CD4-positive, alpha-beta T cell treated with Interleukin-10 for 1 hour (primary cell): ENCODE measurements around the gene ARID3B.
A peak's percentile ranks its signal among the peaks of the same experiment; 100 is the strongest.

ENCODE experiments used
- DNase-seq: peaks from one replicate; pipeline ENCODE4 v3.0.0-alpha.2; 2020

ARID3B gene

DNA sequence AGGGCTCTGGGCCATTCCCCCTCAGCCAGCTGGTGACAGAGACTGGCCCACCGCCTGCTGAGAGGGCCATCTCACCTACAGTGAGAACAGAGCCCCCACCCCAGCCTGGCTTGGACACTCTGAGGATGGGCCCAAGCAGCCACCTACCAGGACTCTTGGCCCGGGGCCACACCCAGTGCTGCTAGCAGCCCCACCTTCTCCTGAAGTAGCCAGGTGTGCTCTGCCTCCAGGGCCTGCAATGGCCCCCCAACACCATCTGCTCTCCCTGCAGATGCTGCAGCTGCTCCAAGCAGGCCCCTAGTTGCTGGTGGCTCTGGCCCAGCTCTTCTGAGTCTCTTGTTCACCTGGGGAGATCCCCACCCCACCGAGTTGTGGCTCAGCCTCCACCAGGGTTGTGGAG, 67.8 kb downstream of the ARID3B start:
- no peak for DNase-seq

DNA sequence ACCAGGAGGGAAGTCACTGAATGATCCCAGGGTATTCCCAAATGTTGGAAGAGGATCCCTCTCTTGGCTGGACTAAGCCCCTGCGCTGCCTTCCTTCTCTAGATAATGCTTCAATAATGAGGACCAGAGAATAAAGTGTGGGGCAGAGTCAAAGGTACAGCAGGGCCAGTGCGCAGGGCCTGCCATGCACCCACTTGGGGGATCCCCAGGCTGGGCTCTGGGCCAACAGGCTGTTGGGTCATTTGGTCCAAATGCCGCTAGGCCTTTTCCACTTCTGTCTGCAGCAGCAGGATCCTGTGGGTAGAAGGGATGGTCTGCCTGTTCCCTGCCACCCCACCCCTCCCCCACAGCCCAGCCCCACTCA, 68.9 kb downstream of the ARID3B start:
- no peak for DNase-seq

DNA sequence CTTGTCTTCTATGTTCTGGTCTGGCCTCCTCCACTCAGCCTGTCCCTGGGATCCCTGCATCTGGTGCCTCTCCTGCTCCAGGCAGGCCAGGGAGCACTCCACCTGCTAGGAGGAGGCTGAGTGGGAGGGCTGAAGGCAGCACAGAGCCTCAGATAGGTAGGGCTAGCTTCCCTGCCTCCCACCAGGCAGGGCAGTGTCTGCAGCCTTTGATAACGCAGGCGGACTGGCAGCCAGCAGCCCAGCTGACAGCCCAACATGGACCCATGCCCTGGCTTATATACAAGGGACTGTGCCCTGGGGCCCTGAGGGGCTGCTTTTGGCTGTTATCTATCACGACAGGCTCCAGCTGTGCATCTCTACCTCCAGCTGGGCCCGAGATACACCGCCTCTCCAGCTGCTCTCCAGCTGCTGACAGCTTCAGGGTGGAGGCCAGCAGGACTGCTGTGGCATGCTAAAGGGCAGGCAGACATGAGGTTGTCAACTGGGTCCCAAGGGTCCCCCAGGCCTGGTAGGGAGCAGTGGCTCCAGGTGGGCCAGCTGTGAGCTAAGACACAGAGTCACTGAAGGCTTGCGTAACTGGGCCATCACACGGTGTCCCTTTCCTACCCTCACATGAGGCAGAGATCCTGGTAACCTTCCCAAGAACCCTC, 69.4 kb downstream of the ARID3B start:
- DNase-seq = no peak

DNA sequence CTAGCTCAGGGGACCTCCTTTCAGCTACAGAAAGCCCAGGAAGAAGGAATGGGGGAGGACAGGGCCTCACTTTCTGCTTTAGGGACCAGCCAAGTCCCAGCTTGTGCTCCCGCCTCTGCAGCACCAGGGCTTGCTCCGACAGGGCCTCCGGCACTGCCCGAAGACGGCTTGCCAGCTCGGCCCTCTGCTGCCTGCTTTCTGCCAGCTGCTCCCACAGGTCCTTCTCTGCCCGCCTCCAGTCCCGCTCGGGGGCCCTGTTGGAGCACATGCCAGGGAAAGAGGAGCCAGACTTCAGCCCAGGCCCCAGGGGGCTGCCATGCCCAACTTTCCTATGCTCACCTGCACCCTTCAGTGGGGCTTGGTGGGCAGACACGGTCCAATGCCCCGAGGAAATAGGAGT, 70.3 kb downstream of the ARID3B start:
- DNase-seq = no peak

DNA sequence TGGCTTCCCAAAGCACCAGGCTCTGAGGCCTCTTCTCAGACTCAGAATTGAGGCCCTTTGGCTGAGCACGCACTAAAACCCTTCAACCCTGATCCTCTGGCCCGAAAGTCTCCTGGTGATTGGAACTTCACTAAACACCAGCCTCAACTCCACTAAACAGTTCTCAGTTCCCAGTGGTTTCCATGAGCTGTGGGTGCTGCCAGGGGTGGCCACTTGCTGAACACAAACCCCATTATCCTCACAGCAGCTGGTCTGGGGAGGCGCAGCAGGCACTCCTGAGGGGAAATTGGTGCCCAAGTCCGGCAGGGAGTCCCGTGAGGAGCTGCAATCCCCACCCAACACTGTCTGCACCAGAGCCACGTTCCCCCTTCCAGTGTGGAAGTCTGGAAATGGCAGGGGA, 70.8 kb downstream of the ARID3B start:
- DNase-seq = no peak

DNA sequence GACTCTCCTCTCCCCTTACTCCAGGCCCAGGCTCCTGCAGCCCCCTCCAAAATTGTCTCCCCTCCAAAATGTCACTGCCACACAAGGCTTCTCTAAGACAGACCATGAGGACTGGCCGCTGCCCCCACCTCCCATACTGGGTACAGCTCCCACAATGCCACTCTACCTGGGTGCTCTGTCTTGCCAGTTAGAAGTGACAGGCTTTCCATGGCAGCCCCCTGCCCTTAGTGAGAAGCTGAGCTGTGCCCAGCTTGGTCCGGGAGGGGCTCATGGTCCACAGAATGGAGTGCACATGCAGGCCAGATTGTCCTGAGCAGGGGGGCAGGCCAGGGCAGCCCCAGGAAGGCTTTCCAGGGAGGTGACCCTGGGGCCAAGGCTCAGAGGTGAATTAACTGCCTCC, 71.7 kb downstream of the ARID3B start:
- no peak for DNase-seq

DNA sequence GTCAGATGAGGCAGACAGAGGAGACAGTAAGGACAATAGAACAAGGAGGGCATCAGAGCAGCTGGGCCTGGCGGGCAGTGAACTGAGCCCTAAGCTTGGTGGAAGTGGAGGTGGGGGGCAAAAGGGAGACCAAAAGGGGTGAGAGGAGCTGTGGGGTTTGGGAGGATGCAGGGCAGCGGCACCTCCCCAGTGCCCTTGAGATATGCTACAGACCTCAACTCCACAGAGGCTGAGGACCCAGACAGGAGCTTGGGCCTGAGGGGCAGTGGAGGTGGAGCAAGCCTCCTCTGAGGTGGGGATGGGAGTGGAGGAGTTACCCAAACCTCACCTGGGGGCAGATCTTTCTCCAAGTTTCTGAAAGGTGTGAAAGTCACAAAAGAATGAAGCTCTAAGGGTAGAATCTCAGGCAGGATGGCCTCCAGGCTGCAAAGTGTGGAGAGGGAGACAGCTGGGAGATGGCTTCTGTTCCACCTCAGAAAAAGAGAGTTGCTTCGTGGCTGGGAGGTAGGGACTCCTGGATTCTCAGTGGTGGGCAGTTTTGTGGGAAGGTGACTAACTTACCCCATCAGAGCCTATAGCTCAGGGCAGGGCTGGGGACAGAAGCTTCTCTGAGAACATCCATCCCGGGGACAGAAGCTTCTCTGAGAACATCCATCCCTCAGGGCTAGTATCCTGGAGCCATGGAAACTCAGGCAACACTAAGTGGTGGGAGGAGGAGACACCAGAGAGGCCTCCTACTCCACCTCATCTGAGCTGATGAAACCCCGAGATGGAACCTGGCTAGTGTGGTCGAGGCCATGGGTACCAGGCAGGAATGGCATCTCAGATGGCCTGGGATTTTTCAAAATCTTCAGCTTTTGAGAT, 72.3 kb downstream of the ARID3B start:
- no peak for DNase-seq

DNA sequence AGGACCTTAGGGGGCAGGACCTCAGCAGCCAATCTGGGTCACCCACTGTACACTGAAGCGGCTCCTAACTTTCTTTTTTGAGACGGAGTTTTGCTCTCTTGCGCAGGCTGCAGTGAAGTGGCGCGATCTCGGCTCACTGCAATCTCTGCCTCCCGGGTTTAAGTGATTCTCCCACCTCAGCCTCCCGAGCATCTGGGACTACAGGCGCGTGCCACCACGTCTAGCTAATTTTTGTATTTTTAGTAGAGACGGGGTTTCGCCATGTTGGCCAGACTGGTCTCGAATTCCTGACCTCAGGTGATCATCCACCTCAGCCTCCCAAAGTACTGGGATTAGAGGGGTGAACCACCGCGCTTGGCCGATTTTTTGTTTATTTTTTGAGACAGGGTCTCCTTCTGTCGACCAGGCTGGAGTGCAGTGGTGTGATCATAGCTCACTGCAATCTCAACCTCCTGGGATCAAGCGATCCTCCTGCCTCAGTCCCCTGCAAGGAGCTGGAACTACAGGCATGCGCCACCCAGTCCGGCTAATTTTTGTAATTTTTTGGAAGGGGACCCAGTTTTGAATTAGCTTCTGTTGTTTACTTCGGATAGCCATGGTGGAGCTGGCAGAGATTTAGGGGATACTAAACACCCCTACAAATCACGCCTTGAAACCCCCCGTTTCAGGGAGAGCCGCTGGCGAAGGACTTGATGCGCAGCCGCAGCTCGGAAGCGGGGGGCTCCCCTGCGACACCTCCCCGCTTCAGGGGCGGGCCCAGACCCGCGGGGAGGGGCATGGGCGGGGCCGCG, 73.1 kb downstream of the ARID3B start:
- no peak for DNase-seq

DNA sequence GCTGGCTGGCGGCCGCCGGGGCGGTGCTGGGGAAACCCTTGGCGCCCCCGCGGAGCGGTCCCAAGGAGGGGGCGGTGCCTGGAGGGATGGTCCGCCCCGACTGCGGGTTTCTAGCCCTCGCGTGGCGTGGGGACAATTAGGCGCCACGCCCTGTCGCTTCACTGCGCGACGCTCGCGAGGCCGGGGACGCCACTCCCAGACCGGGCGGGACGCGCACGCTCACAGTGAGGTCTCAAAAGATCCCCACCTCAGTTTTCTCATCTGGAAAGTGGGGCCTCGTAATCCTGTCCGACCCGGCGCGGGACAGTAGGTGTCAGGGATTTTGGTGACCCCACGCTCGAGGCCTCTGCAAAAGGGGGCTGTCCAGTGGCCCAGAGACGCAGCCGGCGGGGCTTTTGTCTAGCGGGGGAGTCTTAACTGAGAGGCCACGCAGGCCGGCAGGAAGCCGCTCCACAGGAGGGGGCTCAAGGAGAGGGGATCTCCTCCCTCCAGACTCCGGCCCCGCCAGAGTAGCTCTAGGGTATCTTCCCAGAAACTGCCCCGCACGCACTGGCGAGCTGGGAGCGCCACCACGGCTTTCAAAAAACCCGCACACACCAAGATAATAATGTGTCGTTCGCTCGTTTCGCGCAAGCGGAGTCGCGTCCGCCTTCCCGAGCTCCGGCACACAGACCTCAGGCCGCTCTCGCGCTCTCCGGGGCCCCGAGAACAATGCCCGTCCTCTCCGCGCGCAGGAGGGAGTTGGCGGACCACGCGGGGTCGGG, 73.9 kb downstream of the ARID3B start:
- peak; percentile 96 for DNase-seq

DNA sequence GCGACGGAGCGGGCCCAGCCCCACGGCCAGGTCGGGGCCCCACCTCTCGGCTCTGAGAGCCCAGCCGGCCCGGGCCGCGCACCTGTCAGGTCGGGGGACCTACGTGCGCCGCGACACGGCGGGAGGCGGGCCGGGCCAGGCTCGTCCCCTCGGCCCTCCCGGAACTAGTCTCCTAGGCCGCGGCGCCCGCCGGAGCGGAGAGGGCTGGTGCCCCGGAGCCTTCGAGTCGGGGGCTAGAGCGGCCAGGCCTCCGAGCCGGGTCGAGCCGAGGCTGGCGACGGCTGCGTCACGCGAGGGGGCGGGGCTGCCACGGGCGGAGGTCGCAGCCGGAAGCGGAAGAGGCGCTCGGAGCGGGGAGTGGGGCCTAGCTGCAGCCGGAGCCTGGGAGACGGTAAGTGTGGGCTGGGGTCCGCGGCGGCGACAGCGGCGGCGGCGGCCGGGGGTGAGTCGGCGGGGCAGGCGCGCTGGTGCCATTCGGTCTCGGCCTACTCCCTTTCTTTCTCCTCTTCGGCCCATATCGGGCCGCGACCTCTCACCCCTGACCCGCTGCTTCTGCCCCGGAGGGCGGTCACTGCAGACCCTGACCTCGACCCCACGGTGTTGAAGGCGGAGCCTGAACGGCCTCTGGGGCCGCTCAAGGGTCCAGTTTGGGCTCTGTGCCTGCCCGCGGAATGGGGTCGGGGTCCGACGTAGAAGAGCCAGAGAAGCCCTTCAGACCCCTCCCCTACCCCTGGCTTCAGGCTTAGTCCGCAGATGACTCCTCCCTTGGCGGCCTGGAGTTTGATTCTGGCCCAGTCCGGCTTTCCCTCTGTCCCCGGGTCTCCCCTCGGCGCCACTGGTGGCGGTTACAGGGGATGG, 74.7 kb downstream of the ARID3B start, which contains the start of gene CLK3:
CLK3 (plus strand) TSS at position 329 of the 858 bp plus-strand sequence. CDS start 3,361 bp downstream, outside the sequence.
- DNase-seq = peak; percentile 96

DNA sequence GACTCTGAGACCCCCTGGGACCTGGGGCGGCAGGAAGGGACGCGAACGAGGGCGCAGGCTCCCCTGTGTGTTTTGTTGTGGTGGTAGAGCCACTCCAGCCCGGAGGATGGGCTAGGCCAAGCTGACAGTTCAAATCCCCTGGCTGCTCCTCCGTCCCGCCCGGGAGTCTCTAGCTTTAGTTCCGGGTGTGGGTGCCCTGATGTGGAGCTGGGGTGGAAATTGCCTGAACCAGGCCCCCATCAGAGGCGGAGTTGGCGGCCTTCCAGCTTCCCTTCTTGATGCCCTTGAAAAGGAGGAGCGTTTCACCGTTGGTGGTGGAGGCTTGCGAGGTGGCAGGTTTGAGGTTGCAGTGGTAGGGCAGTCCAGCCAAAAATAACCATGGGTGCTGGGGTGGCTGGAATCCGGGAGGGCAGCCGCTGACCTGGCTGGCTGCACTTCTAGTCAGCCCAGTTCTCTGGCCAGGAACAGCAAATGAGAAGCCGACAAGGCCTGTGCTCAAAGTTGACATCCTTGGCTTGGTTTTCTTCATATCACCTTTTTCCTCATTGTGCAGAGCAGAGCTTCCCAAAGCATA, 75.4 kb downstream of the ARID3B start:
- peak; percentile 74 for DNase-seq

DNA sequence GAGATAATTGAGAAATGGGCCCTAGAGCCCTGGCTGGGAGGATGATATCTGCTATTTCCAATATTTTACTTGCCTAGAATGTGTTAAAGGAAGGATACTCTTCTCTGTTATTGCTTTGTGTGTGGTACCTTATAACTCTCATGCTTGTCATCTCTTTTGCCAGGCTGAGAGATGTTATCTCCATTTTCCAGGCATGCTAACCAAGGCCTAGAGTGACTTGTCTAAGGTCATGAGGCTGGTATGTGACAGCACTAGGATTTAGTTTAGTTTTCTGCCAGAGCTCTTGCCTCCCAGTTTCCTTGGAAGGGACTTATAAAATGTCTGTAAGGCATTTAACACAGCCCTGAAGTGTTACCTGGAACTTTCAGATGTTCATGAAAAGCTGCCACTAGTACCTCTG, 76.0 kb downstream of the ARID3B start:
- no peak for DNase-seq

DNA sequence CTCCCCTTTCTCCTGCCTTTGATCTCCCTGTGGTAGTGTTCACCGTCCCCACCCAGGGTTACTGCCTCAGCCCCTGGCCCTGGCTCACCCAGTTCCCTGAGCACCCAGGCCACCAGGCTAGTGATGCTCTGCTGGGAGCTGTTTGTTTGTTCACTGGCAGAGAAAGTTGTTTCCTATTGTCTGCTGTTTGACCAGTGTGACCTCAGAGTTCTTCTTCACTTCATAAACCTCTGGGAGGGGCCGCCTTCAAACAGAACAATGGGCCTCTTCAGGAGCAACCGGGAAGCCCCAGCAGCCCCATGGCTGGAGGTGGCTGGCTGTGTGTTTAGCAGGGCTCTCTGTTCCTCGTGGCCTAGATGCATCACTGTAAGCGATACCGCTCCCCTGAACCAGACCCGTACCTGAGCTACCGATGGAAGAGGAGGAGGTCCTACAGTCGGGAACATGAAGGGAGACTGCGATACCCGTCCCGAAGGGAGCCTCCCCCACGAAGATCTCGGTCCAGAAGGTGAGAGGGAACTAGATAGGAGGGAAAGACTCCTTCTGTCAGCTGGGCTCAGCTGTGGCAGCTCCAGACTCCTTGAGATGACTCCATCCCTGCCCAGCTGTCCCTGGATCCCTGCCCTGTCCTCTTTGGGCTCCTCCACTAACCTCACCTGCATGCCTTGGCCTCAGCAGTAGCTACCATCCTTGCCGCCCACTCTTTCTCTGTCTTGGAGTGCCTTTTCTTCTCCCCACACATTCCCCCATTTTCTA, 78.0 kb downstream of the ARID3B start:
- DNase-seq = no peak

DNA sequence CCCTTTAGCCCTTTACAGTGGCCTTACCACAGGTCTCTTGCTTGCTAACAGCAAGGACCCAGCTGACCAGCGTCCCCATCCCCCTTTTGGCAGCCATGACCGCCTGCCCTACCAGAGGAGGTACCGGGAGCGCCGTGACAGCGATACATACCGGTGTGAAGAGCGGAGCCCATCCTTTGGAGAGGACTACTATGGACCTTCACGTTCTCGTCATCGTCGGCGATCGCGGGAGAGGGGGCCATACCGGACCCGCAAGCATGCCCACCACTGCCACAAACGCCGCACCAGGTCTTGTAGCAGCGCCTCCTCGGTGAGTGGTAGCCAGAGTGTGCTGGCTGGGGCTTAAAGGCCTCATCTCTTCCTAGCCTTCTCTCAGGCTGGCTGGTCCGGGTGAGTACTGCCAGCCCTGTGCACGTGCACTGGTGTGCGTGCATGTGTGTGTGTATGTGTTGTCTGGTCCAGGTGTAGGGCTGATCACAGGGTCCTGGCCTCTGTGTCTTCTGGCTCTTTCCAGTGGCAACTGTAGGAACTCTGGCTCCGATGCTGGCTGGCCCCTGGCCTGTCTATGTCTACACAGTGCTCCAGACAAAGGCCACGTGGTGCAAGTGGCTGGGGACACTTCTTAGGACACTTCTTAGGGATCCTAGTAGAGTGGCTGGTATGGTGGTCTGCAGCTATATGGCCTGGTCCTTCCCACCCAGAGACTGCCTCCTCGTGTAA, 79.1 kb downstream of the ARID3B start:
- no peak for DNase-seq

DNA sequence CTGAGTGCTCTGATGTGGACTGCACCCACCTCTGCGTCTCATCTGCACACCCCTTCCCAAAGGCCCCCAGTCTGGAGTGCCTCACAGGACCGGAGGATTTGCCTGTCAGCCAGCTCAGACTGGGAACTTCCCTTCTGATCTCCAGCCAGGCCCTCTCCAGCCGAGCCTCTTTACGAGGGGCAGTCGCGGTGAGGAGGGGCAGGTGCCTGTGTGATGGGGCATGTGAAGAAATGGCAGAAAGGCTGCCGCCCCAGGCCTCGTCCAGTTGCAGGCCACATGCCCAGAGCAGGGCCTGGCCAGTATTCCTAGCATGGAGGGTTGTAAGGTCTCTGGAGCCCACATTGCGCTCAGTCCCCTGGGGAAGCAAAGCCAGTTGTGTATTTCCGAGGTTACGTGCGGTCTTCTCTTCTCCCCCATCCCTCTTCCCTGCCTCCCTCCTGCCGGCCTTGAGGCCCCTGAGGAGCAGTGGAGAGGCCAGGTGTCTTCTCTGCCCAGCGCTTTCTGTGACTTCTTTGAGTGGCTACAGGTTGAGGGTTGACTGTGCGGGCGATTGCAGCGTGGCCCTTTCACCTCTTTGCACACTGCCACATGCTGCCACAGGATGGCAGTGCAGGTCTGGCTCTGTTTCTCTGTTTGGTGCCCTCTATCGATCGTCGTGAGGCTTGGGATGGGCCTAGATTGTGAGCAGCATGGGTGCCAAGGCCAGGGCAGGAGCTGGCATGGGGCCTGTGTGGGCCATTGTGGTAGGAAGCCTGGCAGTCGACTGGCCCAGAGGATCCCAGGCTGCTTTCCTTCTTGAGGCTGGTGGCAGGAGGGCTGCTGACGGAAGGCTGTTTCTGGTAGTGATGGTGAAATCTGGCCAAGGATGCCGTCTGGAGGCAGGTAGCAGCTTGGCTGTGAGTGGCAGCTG, 79.9 kb downstream of the ARID3B start:
- DNase-seq = peak; percentile 84

DNA sequence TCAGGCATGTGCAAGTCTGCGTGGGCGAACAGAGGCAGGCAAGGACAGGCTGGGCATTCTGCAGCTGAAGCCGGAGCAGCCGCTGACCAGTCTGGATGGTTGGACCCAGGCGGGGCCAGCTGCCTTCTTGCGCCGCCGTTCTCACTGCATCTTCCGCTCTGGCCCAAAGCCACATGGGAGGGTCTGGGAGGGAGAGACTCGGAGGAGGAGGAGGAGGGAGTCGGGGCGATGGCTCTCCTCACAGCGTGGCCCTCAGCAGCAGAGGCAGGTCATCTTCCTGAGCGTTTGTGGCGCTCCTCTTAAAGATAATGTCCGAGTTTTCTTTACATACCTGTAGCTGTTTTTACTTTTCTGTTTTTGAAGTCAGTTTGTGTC, 80.5 kb downstream of the ARID3B start:
- no peak for DNase-seq

DNA sequence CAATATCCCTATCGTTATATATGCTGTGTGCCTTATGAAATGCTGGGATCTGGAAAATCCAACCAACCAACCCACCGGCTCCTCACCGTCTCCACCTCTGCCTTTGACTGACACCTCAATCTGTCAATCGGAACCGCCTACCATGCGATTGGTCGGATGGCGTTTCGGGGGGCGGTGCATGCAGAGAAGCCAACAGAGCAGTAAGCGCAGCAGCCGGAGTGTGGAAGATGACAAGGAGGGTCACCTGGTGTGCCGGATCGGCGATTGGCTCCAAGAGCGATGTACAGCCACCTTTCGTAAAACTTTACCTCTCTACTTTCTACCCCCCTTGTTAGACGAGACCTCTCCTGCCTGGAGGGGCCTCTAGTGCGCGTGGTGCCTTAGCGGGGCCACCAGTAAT, 80.9 kb downstream of the ARID3B start:
- DNase-seq = no peak

DNA sequence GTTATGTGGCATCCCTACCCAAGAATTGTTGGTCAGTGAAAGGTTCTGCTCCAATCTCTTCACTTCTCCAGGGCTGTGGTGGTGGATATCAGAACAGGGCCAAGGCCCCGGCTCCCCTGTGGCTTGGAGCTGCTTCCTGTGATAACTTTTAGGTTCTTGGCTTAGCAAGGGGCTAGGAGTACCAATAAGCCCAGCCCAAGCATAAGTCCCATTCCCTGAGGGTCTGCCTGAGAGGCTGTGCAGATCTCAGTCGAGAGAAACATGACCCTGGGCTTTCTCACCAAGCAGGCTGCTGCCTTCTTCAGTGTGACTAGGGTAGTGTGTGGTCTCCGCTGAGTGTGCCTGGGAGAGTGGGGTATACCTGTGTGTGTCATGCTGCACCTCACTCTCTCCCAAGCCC, 81.7 kb downstream of the ARID3B start:
- DNase-seq = no peak

DNA sequence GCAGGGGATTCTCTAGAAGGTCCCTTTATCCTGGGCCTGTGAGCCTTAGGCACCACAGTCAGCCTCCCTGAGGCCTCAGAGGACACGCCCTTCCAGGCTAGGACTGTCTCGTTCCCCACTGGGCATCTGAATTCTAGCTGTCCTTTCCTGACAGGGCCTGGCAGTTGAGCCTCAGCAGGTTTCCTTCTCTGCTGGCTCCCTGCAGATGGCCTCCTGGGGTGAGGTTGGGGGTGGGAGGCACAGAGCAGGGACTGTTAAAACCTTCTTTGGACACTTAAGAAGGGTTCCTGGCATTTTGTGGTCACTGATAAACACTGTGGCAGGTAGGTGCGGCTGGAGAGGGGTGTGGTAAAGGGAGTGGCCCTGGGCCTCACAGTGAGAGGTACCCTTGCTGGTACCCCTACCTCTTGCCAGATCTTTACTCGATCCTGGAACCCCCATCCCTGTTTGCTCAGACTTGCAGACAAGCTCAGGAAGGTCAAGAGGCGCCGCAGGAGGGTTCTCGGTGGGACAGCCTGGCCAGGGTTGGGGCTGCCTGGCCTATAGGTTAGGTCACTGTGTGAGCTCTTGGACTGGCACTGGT, 83.1 kb downstream of the ARID3B start:
- DNase-seq = no peak
